Body of pancreas (tissue), 4 donors: ENCODE data around the gene ACADS.

ENCODE experiments used
- POLR2A ChIP-seq, 3 donors: fragments of 450-650 bp; IDR thresholded peaks; one replicate each; pipeline ENCODE4 v1.6.1; 2016; ENCODE audit warnings: antibody characterized with exemption in 3 of 3, mild to moderate bottlenecking in 2 of 3
- TF ChIP-seq, protein P1 (sequence below), 7 experiments: fragments of 450-650 bp in 4 of 7; fragments of 200-600 bp in 3 of 7; sonication (generic) in 3 of 7; IDR thresholded peaks; one replicate each; pipeline ENCODE4 v1.5.1; 2016 to 2019; ENCODE audit warnings: antibody characterized with exemption in 7 of 7

GRCh38 chr12:120748242-120748641 is 22.6 kb downstream of the ACADS start:
- TF ChIP-seq, protein P1, sequence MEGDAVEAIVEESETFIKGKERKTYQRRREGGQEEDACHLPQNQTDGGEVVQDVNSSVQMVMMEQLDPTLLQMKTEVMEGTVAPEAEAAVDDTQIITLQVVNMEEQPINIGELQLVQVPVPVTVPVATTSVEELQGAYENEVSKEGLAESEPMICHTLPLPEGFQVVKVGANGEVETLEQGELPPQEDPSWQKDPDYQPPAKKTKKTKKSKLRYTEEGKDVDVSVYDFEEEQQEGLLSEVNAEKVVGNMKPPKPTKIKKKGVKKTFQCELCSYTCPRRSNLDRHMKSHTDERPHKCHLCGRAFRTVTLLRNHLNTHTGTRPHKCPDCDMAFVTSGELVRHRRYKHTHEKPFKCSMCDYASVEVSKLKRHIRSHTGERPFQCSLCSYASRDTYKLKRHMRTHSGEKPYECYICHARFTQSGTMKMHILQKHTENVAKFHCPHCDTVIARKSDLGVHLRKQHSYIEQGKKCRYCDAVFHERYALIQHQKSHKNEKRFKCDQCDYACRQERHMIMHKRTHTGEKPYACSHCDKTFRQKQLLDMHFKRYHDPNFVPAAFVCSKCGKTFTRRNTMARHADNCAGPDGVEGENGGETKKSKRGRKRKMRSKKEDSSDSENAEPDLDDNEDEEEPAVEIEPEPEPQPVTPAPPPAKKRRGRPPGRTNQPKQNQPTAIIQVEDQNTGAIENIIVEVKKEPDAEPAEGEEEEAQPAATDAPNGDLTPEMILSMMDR (IDR thresholded peaks at IDR 0.05): no peak
- TF ChIP-seq POLR2A (IDR thresholded peaks at IDR 0.05): no peak
